ENCODE measurements around the gene TEX22.

TEX22 gene

DNA sequence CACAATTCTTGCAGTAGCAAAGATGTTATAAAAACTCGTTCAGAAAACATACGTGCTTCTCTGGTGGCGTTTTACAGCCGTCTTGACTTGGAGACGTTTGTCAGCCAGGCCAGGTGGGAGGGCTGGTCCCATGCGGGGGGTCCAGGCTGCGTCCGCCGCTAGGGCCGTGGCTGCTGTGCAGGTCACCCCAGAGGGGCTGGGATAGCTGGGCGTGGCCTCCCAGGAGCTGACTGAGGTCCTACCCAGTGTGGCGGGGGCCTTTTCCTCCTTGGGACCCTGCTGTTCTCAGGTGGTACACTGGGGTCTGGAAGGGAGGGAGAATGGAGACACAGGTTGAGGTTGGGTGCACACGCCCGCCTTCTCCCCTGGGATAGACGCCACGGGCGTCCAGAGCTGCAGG is 46.5 kb downstream of the TEX22 start:
- no peak for DNase-seq

DNA sequence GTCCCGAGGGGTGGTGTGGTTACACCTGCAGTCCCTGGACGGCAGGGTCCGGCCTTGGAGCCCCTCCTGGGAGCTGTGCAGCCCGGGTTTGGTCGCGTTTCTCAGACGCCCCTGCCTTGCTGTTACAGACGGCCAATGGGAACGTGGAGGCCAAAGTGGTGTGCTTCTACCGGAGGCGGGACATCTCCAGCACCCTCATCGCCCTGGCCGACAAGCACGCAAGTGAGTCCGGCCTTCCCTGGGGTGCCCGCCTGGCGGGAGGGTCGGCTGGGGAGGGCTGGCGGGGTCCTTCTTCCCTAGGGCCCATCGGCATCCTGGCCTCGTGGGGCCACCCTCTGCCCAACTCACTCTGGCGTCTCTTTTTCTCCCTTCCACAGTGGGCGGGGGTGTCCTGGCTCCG is 47.0 kb downstream of the TEX22 start:
- no peak for DNase-seq

DNA sequence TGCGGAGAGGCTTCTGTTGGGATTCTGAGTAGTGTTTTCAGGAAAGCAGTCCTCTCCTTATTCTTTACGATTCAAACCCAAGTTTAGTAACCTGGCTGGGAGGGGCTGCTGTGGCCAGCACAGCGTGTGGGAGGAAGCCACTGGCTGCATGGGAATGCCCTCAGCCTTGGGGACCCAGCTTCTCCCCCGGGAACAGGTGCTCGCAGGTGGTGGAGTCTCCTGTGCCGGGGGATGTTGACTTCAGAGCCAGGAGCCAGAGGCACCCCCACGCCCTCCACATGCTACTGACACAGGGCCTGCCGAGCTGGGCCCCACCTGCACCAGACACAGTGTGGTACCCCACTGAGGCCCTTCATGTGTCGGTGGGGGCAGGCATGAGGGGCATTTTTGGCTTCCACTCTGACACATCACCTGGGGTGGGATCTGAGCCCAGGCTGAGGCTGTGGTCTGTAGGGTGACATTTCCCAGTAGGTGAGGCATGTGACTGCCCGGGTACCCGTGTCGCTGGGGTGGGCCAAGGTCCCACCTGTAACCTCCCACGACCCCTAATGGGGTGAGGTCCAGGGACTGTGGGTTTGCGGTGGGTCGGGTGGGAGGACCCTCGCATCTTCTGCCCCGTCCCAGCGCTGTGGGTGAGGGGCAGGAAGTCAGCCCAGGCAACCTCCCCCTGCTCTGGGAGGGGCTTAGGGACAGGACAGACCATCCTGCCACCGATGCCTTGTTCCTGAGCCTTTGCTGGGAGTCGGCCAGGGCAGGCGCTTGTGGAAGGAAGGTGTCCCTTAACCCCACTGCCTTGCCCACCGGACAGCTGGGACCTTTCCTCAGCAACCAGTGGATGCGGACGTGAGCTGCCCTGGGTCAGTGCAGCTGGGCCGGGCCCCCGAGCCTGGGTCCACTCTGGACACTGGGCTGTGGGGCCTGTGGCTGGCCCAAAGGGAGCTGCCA is 47.8 kb downstream of the TEX22 start:
- DNase-seq: no peak

DNA sequence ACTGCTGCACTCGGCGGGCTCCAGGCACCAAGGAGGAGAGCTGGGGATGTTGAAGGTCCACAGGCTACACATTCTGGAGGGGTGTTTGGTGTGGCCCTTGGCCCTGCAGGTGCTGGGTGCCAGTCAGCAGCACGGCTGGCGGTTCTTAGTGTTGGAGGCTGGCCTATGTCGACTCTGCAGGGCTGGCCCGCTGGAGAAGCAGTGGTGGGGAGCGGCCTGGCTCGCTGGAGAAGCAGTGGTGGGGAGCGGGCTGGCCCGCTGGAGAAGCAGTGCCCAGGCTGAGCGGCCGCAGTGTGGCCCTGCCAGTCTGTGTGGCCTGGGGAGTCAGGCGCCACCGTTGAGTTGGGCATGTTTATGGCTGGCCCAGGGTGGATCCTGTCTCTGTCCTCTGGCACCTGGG is 48.6 kb downstream of the TEX22 start:
- DNase-seq: no peak

DNA sequence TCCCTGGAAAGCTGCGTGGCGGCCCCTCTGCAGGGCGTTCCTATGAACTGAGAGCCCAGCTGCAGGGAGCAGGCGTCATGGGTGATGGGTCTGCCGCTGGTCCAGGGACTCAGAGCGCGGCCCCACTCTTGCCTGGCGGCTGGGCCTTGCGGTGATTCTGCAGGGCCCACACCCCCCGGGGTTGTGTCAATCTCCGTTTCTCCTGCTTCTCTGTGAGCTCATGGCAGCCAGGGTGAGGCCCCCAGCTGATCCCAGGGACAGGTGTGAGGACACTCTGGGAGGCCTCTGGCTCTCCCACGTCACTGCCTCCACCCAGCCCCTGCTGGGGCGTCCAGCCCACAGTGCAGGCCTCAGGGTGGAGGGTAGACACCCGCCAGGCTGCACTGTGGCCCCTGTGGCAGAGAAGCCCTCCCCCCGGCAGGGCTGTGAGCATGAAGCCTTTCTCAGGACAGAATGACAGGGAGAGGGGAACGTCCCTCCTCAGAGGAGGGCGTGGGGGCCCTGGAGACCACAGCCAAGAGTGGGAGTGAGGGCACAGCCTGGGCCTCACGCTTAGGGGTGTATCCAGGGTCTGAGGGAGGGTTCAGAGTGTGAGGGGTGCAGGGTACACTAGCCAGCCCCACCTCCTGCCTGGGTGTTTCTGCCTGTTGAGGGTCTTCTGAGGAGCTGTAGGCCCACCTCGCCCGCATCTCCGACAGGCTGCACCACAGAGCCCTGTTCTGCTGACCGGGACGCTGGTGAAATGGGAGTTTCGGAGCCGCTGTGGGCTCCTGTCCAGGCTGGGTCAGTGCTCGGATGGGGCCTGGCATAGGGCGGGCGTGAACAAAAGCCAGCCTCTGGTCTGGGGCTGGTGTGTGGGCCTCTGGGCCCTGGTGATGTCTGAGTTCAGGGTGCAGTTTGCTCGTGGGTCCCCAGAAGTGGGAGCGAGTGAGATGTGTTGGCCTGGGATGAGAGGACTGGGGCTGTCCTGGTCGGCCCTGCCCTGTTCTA is 49.6 kb downstream of the TEX22 start:
- DNase-seq: no peak

DNA sequence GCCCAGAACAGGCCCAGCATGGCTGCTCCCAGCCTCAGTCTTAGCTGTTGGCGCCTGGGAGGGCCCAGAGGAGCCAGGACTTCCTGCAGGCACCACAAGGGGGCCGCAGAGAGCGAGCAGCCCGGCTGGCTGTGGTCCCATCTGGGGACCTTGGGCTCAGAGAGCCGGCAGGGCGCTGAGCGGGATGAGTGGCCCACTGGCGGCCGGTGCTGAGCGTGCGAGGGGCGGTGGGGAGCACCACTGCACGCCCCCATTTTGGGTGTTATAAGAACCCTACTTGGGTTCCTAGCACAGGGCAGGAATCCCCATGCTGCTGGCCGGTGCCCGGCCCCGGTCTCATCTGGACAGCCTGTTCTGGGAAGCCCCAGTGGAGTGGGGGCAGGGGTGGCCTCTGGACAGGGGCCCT is 50.4 kb downstream of the TEX22 start:
- peak; percentile 60 for DNase-seq

DNA sequence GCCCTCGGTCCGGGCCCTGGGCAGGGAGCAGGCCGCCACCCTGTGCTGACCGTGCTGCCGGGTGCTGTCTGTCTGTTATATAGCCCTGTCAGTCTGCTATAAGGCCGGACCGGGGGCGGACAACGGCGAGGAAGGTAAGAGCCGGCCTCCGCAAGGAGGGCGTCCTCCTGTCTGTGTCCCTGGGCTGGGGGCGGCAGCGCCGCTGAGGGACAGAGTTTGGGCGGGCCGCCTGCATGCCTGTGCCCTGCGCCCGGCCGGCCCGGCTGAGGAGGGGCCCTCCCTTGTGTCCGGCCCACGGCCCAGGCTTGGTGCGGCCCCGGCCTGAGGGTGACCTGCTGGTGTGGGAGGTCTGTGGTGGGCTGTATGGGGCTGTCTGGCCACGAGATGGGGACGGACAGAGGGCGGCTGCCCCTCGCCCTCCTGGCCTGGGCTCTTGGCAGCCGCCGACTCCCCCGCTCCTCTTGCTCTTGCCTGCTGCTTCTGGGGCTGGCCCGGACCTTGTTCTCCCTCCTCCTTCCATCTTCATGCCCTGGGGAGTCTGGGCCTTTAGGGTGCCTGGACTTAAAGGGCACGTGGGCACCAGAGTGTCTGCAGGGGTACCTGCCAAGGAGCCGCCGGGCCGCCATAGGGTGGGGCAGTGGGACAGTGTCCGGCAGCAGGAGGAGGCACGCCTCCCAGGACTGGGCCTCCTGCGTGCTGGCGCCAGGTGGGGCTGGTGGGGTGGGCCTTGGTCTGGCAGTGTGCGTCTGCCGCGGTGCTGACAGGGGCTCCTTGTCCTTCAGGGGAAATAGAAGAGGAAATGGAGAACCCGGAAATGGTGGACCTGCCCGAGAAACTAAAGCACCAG is 51.2 kb downstream of the TEX22 start:
- DNase-seq: no peak

- no peak for DNase-seq
Measured at GRCh38 chr14:105450123-105450505, 51.8 kb downstream of the TEX22 start.

GRCh38 chr14:105450864-105451720 is 52.8 kb downstream of the TEX22 start:
- no peak for DNase-seq

GRCh38 chr14:105452963-105453362 is 54.6 kb downstream of the TEX22 start:
- no peak for DNase-seq

DNA sequence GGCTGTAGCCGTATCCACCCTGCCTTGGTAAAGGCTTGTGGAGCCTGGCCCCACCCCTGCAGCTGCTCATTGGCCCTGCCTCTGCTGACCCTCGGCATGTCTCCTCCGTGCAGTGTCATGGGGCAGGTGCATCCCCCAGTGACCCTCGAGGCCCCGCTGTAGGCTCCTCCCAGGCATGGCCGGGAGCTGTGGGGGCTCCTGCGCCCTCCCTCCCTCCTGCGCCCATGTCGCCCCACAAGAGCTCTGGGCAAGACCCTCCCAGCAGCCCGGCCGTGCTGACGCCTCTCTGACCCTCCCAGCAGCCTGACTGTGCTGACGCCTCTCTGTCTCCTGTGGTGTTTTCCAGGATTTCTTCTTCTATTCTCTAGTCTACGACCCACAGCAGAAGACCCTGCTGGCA is 55.5 kb downstream of the TEX22 start:
- no peak for DNase-seq

DNA sequence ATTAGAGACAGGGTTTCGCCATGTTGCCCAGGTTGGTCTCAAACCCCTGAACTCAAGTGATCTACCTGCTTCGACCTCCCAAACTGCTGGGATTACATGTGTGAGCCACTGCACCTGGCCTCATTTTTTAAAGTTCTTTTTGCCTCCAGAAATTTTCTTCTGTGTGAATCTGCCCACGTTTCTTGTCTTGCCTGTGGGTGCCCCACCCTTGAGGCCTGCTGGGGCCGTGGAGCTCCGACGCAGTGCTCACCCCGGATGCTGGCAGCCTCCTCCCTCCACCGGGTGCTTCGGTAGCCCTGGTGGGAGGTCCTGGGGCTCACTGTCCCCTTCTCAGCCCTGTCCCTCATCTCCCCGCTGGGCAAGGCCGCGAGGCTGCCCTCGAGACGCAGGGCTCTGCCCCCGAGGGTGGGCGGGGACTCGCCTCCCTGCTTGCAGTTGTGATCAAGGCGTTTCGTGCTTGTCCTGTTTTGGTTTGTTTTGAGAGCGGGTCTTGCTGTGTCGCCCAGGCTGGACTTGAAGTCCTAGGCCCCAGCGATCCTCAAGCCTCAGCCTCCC is 56.8 kb downstream of the TEX22 start:
- no peak for DNase-seq

DNA sequence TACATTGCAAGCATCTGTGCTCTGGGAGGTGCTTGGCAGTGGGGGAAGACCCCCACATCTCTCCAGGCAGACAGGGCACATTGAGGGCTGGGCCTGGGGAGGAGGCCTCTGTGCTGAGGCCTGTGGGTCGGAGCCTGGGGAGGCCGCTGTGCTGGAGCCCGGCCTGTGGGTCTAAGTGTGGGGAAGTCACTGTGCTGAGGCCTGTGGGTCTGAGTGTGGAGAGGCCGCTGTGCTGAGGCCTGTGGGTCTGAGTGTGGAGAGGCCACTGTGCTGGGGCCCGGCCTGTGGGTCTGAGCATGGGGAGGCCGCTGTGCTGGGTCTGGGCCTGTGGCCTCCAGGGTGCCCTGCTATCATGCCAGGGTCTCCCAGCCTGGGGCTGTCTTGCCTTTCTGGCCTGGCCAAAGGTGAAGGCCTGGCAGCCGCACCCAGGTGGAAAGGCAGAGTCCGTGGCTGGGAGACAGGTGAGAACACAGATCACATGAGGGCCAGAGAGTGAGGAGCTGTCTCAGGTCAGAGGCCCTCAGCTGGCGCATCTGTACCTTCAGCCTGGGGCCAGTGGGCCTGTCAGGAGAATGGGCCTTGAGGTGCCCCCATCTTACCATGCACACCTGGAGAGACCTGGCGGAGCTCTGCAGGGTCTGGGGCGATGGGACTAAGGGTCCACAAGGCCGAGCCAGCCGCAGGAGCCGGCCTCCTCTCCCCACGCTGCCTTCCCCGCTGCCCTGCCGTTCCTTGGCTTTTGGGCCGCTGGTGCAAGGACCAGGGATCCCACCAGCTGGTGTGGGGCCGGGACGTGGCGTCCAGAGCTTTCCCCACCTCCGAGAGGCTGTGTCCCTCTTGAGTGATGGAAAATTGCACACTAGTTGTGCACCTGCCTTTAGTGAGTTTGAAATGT is 57.7 kb downstream of the TEX22 start:
- DNase-seq: no peak

- no peak for DNase-seq
Measured at GRCh38 chr14:105456736-105457617, 58.6 kb downstream of the TEX22 start.

DNA sequence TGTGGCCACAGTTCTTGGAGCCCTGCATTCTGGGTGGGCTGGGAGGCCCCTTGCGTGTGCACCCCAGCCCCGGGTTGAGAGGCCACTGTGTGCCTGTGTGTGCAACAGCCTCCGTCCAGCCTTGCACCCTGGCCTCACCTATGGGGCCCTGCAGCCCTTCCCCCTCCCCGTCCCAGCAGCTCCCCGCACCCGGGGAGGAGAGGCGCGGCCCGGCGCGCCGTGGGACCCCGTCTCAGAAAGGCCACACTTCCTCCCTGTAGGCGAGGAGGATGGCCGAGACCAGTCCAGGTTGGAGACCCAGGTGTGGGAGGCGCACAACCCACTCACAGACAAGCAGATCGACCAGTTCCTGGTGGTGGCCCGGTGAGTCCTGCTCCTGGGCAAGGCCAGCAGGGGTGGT is 59.7 kb downstream of the TEX22 start:
- DNase-seq: no peak

DNA sequence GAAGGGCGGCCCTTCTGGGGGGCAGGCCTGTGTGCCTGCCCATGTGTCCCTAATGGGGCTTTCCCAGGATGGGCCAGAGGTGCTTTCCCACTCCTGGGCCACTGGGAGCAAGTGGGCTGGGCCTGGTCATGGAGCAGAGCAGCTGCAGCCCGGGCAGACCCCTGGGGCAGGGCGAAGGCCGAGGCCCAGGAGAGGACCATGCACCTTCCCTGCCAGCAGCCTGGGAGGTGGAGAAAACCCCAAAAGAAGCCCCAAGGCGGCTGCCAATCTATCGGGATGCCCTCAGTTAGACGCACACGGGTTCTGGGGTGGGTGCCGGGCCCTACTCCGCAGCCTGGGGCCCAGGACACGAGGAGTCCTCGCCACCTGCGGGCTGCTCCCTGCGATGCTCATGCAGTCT is 60.2 kb downstream of the TEX22 start:
- DNase-seq: no peak

DNA sequence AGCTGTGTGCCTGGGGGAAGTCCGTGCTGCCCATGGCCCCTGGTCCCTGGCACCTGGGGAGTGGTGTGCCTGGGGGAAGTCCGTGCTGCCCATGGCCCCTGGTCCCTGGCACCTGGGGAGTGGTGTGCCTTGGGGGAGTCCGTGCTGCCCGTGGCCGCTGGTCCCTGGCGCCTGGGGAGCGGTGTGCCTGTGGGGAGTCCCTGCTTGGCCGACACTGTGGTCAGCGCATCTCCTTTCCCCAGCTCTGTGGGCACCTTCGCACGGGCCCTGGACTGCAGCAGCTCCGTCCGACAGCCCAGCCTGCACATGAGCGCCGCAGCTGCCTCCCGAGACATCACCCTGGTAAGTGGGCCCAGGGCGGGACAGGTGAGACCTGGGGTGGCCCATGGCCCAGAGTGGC is 61.8 kb downstream of the TEX22 start:
- no peak for DNase-seq

- DNase-seq: no peak
Measured at GRCh38 chr14:105460616-105461015, 62.3 kb downstream of the TEX22 start.

DNA sequence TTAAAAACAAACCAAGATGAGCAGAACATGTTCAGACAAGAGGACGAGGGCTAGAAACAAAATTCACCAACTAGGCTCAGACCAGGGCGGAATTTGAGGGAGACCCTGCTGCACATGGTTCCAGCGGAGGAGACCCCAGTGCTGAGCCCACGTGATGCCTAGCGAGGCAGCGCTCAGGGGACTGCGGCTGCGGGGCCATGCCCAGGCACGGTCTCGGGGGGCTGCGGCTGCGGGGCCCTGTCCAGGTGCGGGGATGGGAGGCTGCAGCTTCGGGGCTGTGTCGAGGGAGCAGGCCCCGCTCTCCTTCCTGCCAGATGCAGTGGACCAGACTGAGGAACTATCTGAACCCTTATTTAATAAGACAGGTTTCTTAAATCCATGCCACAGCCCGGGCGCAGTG is 63.6 kb downstream of the TEX22 start:
- DNase-seq: no peak

Measured in activated CD4-positive, alpha-beta T cell treated with anti-CD3 and anti-CD28 coated beads, Interleukin-10, Interleukin-2, amounts not matched to agents 100 ng/mL and 50 ng/mL, durations not matched to agents 16 hours and 8 hours (primary cell).